Measurements from ENCODE around the gene G2E3. TPM values are rescaled to one million over a fixed set of nuclear protein-coding genes. Genes with fewer than 3 reads are reported as not detected.
A peak's percentile ranks its signal among the peaks of the same experiment; 100 is the strongest.

The G2E3 gene
- total and polyA plus RNA-seq, 2 of the 13 experiments (the other 11 are each of a cell fraction or from before 2014, with no cell fraction given) = 22.8 to 63.0 TPM

- no TSS peak for BruUV-seq (replicated peaks)
- no peaks in the 10 kb centered on the region for H3K9me3 ChIP-seq (ENCODE audit: low read length)
- no peaks in the 10 kb centered on the region for H3K79me2 ChIP-seq (ENCODE audit: insufficient read depth, low read length)
- no peak for FAIRE-seq
- 98% methylated on average over 8 of the region's 8 CpGs for WGBS (ENCODE audit: low lambda C conversion rate)
- H3K4me3 ChIP-seq (replicated peaks in 1 of 3; ENCODE audit: insufficient read depth in 1 of 3, low read depth in 2 of 3, low read length in 3 of 3) = no peak overlapping the region
- H2AFZ ChIP-seq (ENCODE audit: low read length) = no peak overlapping the region
- no peak overlapping the region for H3K27ac ChIP-seq (ENCODE audit: extremely low read length, insufficient read depth, low read length)
- H3K4me1 ChIP-seq (ENCODE audit: insufficient read depth, low read length) = no peaks in the 10 kb centered on the region
- no peaks in the 10 kb centered on the region for H3K27me3 ChIP-seq (ENCODE audit: control insufficient read depth in 1 of 2, insufficient read depth in 2 of 2, low read length in 2 of 2)
- POLR2A ChIA-PET = interaction anchor here (0.7 to 0.8 kb wide), 2 partner anchors 10 to 21 kb away, joined by 3 to 4 read pairs; partner anchors contain the start of gene SCFD1
- CTCF ChIA-PET (ENCODE audit: low intra/inter-chr PET ratio, low total read pairs) = no interaction called here
- intact Hi-C loops (cut with micrococcal nuclease; ENCODE audit: unreplicated experiment) = loop anchor here (5.0 kb wide), 1 partner anchor 44 kb away; the partner anchor contains the start of gene G2E3
- no peak for DNase-seq (ENCODE audit: low spot score)
- peak; percentile 41 for ATAC-seq
- H3K9ac ChIP-seq (ENCODE audit: insufficient read depth, low read depth, low read length) = no peak overlapping the region
- no peaks in the 10 kb centered on the region for H4K20me1 ChIP-seq (ENCODE audit: insufficient read depth, low read length)
- in situ Hi-C loops (cut with HindIII; ENCODE audit: extremely low pct_ligation_motif_present, low pct_unique_long_range_greater_than_20kb) = no loop called here
- peaks cover 35 to 90% of the 10 kb centered on the region in 2 experiments for H3K36me3 ChIP-seq (replicated peaks in 1 of 2; ENCODE audit: control insufficient read depth in 1 of 2, insufficient read depth in 2 of 2, low read length in 2 of 2)
- H3K4me2 ChIP-seq (ENCODE audit: low read depth, low read length) = no peak overlapping the region
- TF ChIP-seq ZNF572 (CRISPR knock-in tag; IDR thresholded peaks at IDR 0.05) (no peak), ZNF609 (CRISPR knock-in tag; IDR thresholded peaks at IDR 0.05; ENCODE audit: borderline replicate concordance) (0 out of 2 replicates have a peak, but pooled peaks have one; percentile 24), ZNF383 (CRISPR knock-in tag; IDR thresholded peaks at IDR 0.05; ENCODE audit: borderline replicate concordance) (peak; percentile 69; the same call in 1 of the 2 replicates), ZFP36L2 (CRISPR knock-in tag; IDR thresholded peaks at IDR 0.05) (no peak), ZNF34 (CRISPR knock-in tag; IDR thresholded peaks at IDR 0.05; ENCODE audit: borderline replicate concordance) (0 out of 2 replicates have a peak, but pooled peaks have one; percentile 43), ZNF510 (CRISPR knock-in tag; IDR thresholded peaks at IDR 0.05; ENCODE audit: low read depth) (0 out of 2 replicates have a peak, but pooled peaks have one; percentile 67), ZNF557 (CRISPR knock-in tag; IDR thresholded peaks at IDR 0.05) (no peak), HNRNPL (IDR thresholded peaks at IDR 0.05; ENCODE audit: low read depth, low read length) (no peak), KLF16 (CRISPR knock-in tag; IDR thresholded peaks at IDR 0.05) (no peak), HMGXB4 (CRISPR knock-in tag; IDR thresholded peaks at IDR 0.05; ENCODE audit: borderline replicate concordance in 1 of 2, low read depth in 1 of 2) (0 out of 4 replicates have a peak, but pooled peaks of 1 of the 2 experiments have one; percentile 20), ZSCAN31 (CRISPR knock-in tag; IDR thresholded peaks at IDR 0.05; ENCODE audit: low read depth) (no peak), RBM22 (optimal IDR thresholded peaks at IDR 0.05; ENCODE audit: low read length) (peak; percentile 82), SOX6 (IDR thresholded peaks at IDR 0.05) (no peak), SOX6 (CRISPR knock-in tag; IDR thresholded peaks at IDR 0.05) (no peak), NCOA2 (CRISPR knock-in tag; IDR thresholded peaks at IDR 0.05) (no peak), ZNF577 (CRISPR knock-in tag; IDR thresholded peaks at IDR 0.05; ENCODE audit: borderline replicate concordance, low read depth) (0 out of 2 replicates have a peak, but pooled peaks have one; percentile 30)
Observed at GRCh38 chr14:30600922-30601918, 42.3 kb downstream of the G2E3 start.
